ENCODE measurements around the gene CDC37L1.
"Not testable (repeated sequence)": the region's sequence is repeated elsewhere in the genome, so short reads cannot be mapped to it uniquely, and the experiment has no call there.

Gene CDC37L1

GRCh38 chr9:4654084-4654483 lies 25.3 kb upstream of the CDC37L1 start:
- in situ Hi-C loops (cut with HindIII; ENCODE audit: low sequenced_read_pairs), result no loop called here
- DNase-seq (ENCODE audit: low read depth, low spot score), result no peak
- no peak for TF ChIP-seq CTCF (IDR thresholded peaks at IDR 0.05; ENCODE audit: low read depth, low read length)
- no peak overlapping the region for H3K4me3 ChIP-seq (ENCODE audit: low read depth, low read length)

GRCh38 chr9:4654538-4654937 lies 24.8 kb upstream of the CDC37L1 start:
- in situ Hi-C loops (cut with HindIII; ENCODE audit: low sequenced_read_pairs), result no loop called here
- no peak for TF ChIP-seq CTCF (IDR thresholded peaks at IDR 0.05; ENCODE audit: low read depth, low read length)
- H3K4me3 ChIP-seq (ENCODE audit: low read depth, low read length), result no peak overlapping the region
- DNase-seq (ENCODE audit: low read depth, low spot score), result no peak

- in situ Hi-C loops (cut with HindIII; ENCODE audit: low sequenced_read_pairs); H3K4me3 ChIP-seq (ENCODE audit: low read depth, low read length); DNase-seq (ENCODE audit: low read depth, low spot score): not testable (repeated sequence)
Measured at GRCh38 chr9:4656196-4656595, 23.2 kb upstream of the CDC37L1 start.

- in situ Hi-C loops (cut with HindIII; ENCODE audit: low sequenced_read_pairs), result no loop called here
- no peak overlapping the region for H3K4me3 ChIP-seq (ENCODE audit: low read depth, low read length)
- TF ChIP-seq CTCF (IDR thresholded peaks at IDR 0.05; ENCODE audit: low read depth, low read length), result no peak
- no peak for DNase-seq (ENCODE audit: low read depth, low spot score)
Measured at GRCh38 chr9:4656621-4657020, 22.7 kb upstream of the CDC37L1 start.

GRCh38 chr9:4657426-4658159 lies 21.8 kb upstream of the CDC37L1 start:
- in situ Hi-C loops (cut with HindIII; ENCODE audit: low sequenced_read_pairs), result no loop called here
- TF ChIP-seq CTCF (IDR thresholded peaks at IDR 0.05; ENCODE audit: low read depth, low read length), result no peak
- no peak overlapping the region for H3K4me3 ChIP-seq (ENCODE audit: low read depth, low read length)
- DNase-seq (ENCODE audit: low read depth, low spot score), result no peak

GRCh38 chr9:4660665-4661064 lies 18.7 kb upstream of the CDC37L1 start:
- in situ Hi-C loops (cut with HindIII; ENCODE audit: low sequenced_read_pairs); DNase-seq (ENCODE audit: low read depth, low spot score); H3K4me3 ChIP-seq (ENCODE audit: low read depth, low read length): not testable (repeated sequence)

GRCh38 chr9:4661165-4661564 lies 18.2 kb upstream of the CDC37L1 start:
- TF ChIP-seq CTCF (IDR thresholded peaks at IDR 0.05; ENCODE audit: low read depth, low read length), result no peak
- in situ Hi-C loops (cut with HindIII; ENCODE audit: low sequenced_read_pairs), result no loop called here
- H3K4me3 ChIP-seq (ENCODE audit: low read depth, low read length), result no peak overlapping the region
- DNase-seq (ENCODE audit: low read depth, low spot score), result no peak

GRCh38 chr9:4661611-4662010 lies 17.8 kb upstream of the CDC37L1 start:
- in situ Hi-C loops (cut with HindIII; ENCODE audit: low sequenced_read_pairs), result no loop called here
- no peak for TF ChIP-seq CTCF (IDR thresholded peaks at IDR 0.05; ENCODE audit: low read depth, low read length)
- no peak for DNase-seq (ENCODE audit: low read depth, low spot score)
- H3K4me3 ChIP-seq (ENCODE audit: low read depth, low read length), result peak overlapping the region; percentile 61
